H4 (cell line): ENCODE results near the gene KRTAP10-2. TPM values are rescaled to one million over a fixed set of nuclear protein-coding genes. Genes with fewer than 3 reads are reported as not detected.
"Not testable (repeated sequence)": the region's sequence is repeated elsewhere in the genome, so short reads cannot be mapped to it uniquely, and the experiment has no call there.

Experiments used
- DNase-seq: peaks from one replicate; pipeline ENCODE4 v3.0.0-alpha.2; 2015; ENCODE audit warnings: low spot score
- total RNA-seq: library from RNA; depleted of rRNA; stranded (reverse); fragments of >200 nt; shearing (Covaris generic); gene quantifications from 2 replicates; pipeline ENCODE4 v1.2.3, GENCODE V29; 2014

The KRTAP10-2 gene
- total RNA-seq, 1 experiment from 2014 or later: not detected

- no peak for DNase-seq
Measured at GRCh38 chr21:44514218-44514520, 37.1 kb downstream of the KRTAP10-2 start.

- no peak for DNase-seq
Measured at GRCh38 chr21:44513389-44514217, 37.7 kb downstream of the KRTAP10-2 start.

- DNase-seq: no peak
Measured at GRCh38 chr21:44512496-44513388, 38.6 kb downstream of the KRTAP10-2 start.

DNA sequence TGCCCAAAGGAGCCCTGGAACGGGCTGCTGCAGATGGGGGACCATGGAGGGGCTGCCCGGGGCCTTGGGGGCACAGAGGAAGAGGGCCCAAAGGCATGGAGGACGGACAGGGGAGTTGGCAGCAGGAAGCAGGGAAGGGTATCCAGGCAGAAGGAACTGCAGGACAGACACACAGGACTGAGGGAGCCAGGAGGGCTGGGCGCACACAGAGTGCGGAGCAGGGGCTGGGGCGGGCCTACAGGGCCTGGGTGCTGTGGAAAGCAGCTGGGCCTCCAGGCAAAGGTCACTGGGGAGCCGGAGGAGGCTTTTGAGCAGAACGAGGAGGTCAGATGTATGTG is 39.4 kb downstream of the KRTAP10-2 start:
- no peak for DNase-seq

- DNase-seq: no peak
Measured at GRCh38 chr21:44511219-44511937, 39.9 kb downstream of the KRTAP10-2 start.

DNA sequence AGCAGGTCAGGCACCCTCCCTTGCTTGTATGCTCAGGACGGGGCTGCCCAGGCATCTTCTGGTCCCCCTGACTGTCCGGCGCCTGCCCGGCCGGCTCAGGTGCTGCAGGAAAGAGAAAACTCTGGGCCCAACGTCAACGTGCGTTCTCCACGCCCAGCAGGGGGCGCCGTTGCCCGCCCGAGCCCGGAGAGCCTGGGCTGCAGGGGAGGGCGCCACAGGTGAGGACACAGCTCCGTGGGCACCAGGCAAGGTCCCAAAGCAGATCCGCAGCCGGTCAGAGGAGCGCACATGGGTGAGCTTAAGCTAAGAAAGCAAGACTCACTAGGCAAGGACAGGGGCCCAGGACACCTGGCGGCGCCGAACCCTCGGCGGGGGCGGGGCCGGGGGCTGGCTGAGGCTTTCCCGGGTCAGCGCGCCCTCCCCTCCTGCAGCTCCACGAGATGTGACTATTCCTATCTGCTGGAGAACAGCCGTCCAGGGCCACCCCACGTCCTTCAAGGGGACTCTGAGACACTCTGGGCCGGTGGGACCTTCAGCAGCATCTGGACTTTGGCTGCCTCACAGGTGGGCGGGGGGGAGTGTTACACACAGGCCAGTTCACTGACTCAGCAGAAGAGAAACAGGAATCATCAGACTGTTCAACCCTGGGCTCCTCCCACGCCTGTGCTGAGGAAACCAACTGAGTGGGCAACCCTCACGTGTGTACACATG is 40.6 kb downstream of the KRTAP10-2 start:
- peak; percentile 57 for DNase-seq

GRCh38 chr21:44510109-44510507 is 41.2 kb downstream of the KRTAP10-2 start:
- no peak for DNase-seq

- peak; percentile 82 for DNase-seq
Measured at GRCh38 chr21:44509539-44509938, 41.8 kb downstream of the KRTAP10-2 start.

- no peak for DNase-seq
Measured at GRCh38 chr21:44508711-44509445, 42.4 kb downstream of the KRTAP10-2 start.

- no peak for DNase-seq
Measured at GRCh38 chr21:44508426-44508710, 42.9 kb downstream of the KRTAP10-2 start.

GRCh38 chr21:44507673-44508425 is 43.5 kb downstream of the KRTAP10-2 start:
- no peak for DNase-seq

DNA sequence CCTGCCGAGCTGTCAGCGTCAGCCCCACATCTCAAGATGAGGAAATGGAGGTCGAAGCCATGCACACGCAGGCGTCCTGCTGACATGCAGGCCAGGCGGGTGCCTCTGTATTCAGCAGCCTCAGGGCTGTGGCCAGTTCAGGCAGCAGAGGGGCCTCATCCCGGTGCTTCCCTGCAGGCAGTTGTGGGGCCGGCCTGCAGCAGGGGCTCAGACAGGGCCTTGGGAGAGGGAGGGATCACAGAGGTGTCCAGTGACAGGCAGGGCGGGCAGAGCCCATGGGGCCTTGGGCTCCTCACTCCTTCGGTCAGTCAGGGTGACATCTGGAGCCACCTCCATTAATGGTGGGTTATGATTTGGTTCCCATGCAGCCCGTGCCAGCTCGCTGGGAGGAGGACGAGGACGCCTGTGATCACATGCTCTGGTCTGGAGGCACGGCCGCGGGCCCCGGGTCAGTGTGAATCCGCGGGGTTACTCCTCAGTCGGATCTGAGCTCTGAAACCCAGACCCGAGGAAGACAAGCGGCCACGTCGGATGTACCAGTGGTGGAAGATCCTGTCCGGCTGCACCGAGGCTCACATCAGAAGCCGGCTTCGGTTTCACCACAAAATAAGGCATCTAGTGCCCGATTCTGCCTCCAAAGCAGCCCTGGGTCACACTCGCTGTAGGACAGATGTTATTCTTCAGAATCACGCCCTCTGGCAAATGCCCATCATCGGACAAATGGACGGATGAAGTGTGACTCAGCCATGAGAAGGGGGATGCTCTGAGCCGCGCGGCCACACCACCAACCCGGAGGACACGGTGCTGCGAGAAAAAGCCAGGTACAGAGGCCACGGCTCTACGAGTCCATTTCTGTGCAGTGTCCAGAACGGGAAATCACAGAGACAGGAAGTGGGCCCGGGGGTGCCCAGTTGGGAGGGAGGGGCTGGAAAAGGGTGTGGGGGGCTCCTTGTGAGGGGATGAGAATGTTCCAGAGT is 44.7 kb downstream of the KRTAP10-2 start:
- DNase-seq: no peak

DNA sequence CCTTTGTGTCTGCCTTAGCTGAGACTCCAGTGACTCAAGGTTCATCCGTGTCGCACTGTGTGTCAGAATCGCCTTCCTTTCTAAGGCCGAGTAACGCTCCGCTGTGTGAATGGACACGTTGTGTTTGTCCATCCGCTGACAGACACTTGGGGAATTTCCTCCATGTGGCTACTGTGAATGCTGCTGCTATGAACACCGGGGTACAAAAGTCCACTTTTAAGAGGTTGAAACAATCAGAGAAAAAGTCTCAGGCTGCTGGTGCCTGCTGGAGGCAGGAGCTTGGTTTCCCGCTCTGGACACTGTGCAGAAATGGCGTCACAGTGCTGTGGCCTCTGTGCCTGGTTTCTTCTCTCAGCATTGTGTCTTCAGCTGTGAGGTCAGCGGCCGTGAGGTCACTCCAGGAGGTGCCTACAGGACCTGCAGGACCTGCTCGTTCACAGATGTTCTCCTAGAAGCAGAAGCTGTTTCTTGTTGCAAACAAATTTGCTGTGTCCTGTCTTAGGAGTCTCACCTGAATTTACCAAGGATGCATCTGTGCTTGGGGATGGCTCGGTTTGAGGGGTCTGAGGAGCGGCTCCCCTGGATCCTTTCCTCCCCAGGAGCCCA is 45.5 kb downstream of the KRTAP10-2 start:
- DNase-seq: no peak

- no peak for DNase-seq
Measured at GRCh38 chr21:44503901-44504399, 47.4 kb downstream of the KRTAP10-2 start.

GRCh38 chr21:44503006-44503889 is 48.1 kb downstream of the KRTAP10-2 start:
- not testable (repeated sequence) for DNase-seq

GRCh38 chr21:44502171-44502958 is 48.9 kb downstream of the KRTAP10-2 start:
- DNase-seq: no peak
